ENCODE data around the gene ABHD11. TPM values are rescaled to one million over a fixed set of nuclear protein-coding genes. Genes with fewer than 3 reads are reported as not detected.
"Not testable (repeated sequence)": the region's sequence is repeated elsewhere in the genome, so short reads cannot be mapped to it uniquely, and the experiment has no call there.

ABHD11 gene
- total and polyA plus RNA-seq, 2 donors (not counting 1 experiment from before 2014, with no cell fraction given) = 6.5 to 7.1 TPM

- no peak overlapping the region for H3K9ac ChIP-seq (ENCODE audit: insufficient read depth, low read length)
- H4K20me1 ChIP-seq (ENCODE audit: control insufficient read depth, extremely low read depth, insufficient read depth, low read length) = no peaks in the 10 kb centered on the region
- TF ChIP-seq CTCF (conservative IDR thresholded peaks at IDR 0.05 in 1 of 2, IDR thresholded peaks at IDR 0.05 in 1 of 2; ENCODE audit: low read depth in 1 of 2, low read length in 2 of 2) (no peak), EZH2 (IDR thresholded peaks at IDR 0.05; ENCODE audit: low read length, missing control alignments) (no peak)
- peaks cover 28% of the 10 kb centered on the region for H3K4me1 ChIP-seq (ENCODE audit: control insufficient read depth, extremely low read depth, insufficient read depth, low read length)
- peak overlapping the region in 2 of 4 experiments; percentile 27 to 83 for H3K4me3 ChIP-seq (replicated peaks in 1 of 4; ENCODE audit: control extremely low read depth in 1 of 4, insufficient read depth in 1 of 4, low read depth in 3 of 4, low read length in 4 of 4)
- H2AFZ ChIP-seq (ENCODE audit: low read length) = no peak overlapping the region
- H3K4me2 ChIP-seq (ENCODE audit: extremely low read depth, insufficient read depth, low read length) = peak overlapping the region; percentile 82
- H3K36me3 ChIP-seq (ENCODE audit: control insufficient read depth, insufficient read depth, low read length) = no peaks in the 10 kb centered on the region
- H3K79me2 ChIP-seq (ENCODE audit: control insufficient read depth, insufficient read depth, low read length) = peaks cover 56% of the 10 kb centered on the region
- peak; percentile 61 to 62 for DNase-seq (ENCODE audit: low read depth in 2 of 2)
- H3K27me3 ChIP-seq (ENCODE audit: control insufficient read depth, insufficient read depth, low read length) = no peaks in the 10 kb centered on the region
- no peaks in the 10 kb centered on the region for H3K9me3 ChIP-seq (ENCODE audit: control insufficient read depth, insufficient read depth, low read depth, low read length)
- H3K27ac ChIP-seq (ENCODE audit: insufficient read depth, low read length) = peak overlapping the region; percentile 71
Observed at GRCh38 chr7:73717025-73717807, 21.4 kb downstream of the ABHD11 start.

- Histone ChIP-seq H3K4me1 (ENCODE audit: control insufficient read depth, extremely low read depth, insufficient read depth, low read length) (peaks cover 27% of the 10 kb centered on the region), H2AFZ (ENCODE audit: low read length) (no peak overlapping the region), H3K27ac (ENCODE audit: insufficient read depth, low read length) (peak overlapping the region; percentile 9), H4K20me1 (ENCODE audit: control insufficient read depth, extremely low read depth, insufficient read depth, low read length) (no peaks in the 10 kb centered on the region), H3K9ac (ENCODE audit: insufficient read depth, low read length) (no peak overlapping the region), H3K4me3 (replicated peaks in 1 of 4; ENCODE audit: control extremely low read depth in 1 of 4, insufficient read depth in 1 of 4, low read depth in 3 of 4, low read length in 4 of 4) (no peak overlapping the region), H3K27me3 (ENCODE audit: control insufficient read depth, insufficient read depth, low read length) (no peaks in the 10 kb centered on the region), H3K36me3 (ENCODE audit: control insufficient read depth, insufficient read depth, low read length) (no peaks in the 10 kb centered on the region), H3K9me3 (ENCODE audit: control insufficient read depth, insufficient read depth, low read depth, low read length) (no peaks in the 10 kb centered on the region), H3K79me2 (ENCODE audit: control insufficient read depth, insufficient read depth, low read length) (peaks cover 64% of the 10 kb centered on the region), H3K4me2 (ENCODE audit: extremely low read depth, insufficient read depth, low read length) (peak overlapping the region; percentile 59)
- TF ChIP-seq CTCF (conservative IDR thresholded peaks at IDR 0.05 in 1 of 2, IDR thresholded peaks at IDR 0.05 in 1 of 2; ENCODE audit: low read depth in 1 of 2, low read length in 2 of 2) (no peak), EZH2 (IDR thresholded peaks at IDR 0.05; ENCODE audit: low read length, missing control alignments) (no peak)
- no peak for DNase-seq (ENCODE audit: low read depth in 2 of 2)
Observed at GRCh38 chr7:73716318-73716890, 22.2 kb downstream of the ABHD11 start.

GRCh38 chr7:73715648-73716317, 22.8 kb downstream of the ABHD11 start:
- peak overlapping the region; percentile 66 for H3K27ac ChIP-seq (ENCODE audit: insufficient read depth, low read length)
- TF ChIP-seq EZH2 (IDR thresholded peaks at IDR 0.05; ENCODE audit: low read length, missing control alignments) (no peak), CTCF (conservative IDR thresholded peaks at IDR 0.05 in 1 of 2, IDR thresholded peaks at IDR 0.05 in 1 of 2; ENCODE audit: low read depth in 1 of 2, low read length in 2 of 2) (no peak)
- no peaks in the 10 kb centered on the region for H3K36me3 ChIP-seq (ENCODE audit: control insufficient read depth, insufficient read depth, low read length)
- no peak overlapping the region for H2AFZ ChIP-seq (ENCODE audit: low read length)
- H3K9me3 ChIP-seq (ENCODE audit: control insufficient read depth, insufficient read depth, low read depth, low read length) = no peaks in the 10 kb centered on the region
- no peak overlapping the region for H3K4me3 ChIP-seq (replicated peaks in 1 of 4; ENCODE audit: control extremely low read depth in 1 of 4, insufficient read depth in 1 of 4, low read depth in 3 of 4, low read length in 4 of 4)
- no peaks in the 10 kb centered on the region for H4K20me1 ChIP-seq (ENCODE audit: control insufficient read depth, extremely low read depth, insufficient read depth, low read length)
- peak; percentile 92 to 96 for DNase-seq (ENCODE audit: low read depth in 2 of 2)
- H3K9ac ChIP-seq (ENCODE audit: insufficient read depth, low read length) = no peak overlapping the region
- H3K79me2 ChIP-seq (ENCODE audit: control insufficient read depth, insufficient read depth, low read length) = peaks cover 66% of the 10 kb centered on the region
- no peaks in the 10 kb centered on the region for H3K27me3 ChIP-seq (ENCODE audit: control insufficient read depth, insufficient read depth, low read length)
- H3K4me1 ChIP-seq (ENCODE audit: control insufficient read depth, extremely low read depth, insufficient read depth, low read length) = peaks cover 26% of the 10 kb centered on the region
- H3K4me2 ChIP-seq (ENCODE audit: extremely low read depth, insufficient read depth, low read length) = peak overlapping the region; percentile 69

- not testable (repeated sequence) for H3K36me3 ChIP-seq (ENCODE audit: control insufficient read depth, insufficient read depth, low read length); H3K9me3 ChIP-seq (ENCODE audit: control insufficient read depth, insufficient read depth, low read depth, low read length); H2AFZ ChIP-seq (ENCODE audit: low read length); H3K27ac ChIP-seq (ENCODE audit: insufficient read depth, low read length); H4K20me1 ChIP-seq (ENCODE audit: control insufficient read depth, extremely low read depth, insufficient read depth, low read length); H3K27me3 ChIP-seq (ENCODE audit: control insufficient read depth, insufficient read depth, low read length); H3K4me3 ChIP-seq (replicated peaks in 1 of 4; ENCODE audit: control extremely low read depth in 1 of 4, insufficient read depth in 1 of 4, low read depth in 3 of 4, low read length in 4 of 4); H3K9ac ChIP-seq (ENCODE audit: insufficient read depth, low read length); H3K4me2 ChIP-seq (ENCODE audit: extremely low read depth, insufficient read depth, low read length); DNase-seq (ENCODE audit: low read depth in 2 of 2)
- peaks cover 26% of the 10 kb centered on the region for H3K4me1 ChIP-seq (ENCODE audit: control insufficient read depth, extremely low read depth, insufficient read depth, low read length)
- peaks cover 72% of the 10 kb centered on the region for H3K79me2 ChIP-seq (ENCODE audit: control insufficient read depth, insufficient read depth, low read length)
Observed at GRCh38 chr7:73713319-73713718, 25.3 kb downstream of the ABHD11 start.
